Activated CD4-positive, alpha-beta T cell treated with anti-CD3 and anti-CD28 coated beads, Interleukin-2, amount 50 U/mL, for 24 hours (primary cell): ENCODE measurements around the gene TTLL5.

ENCODE experiments used
- DNase-seq, 2 donors: peaks; one replicate each; pipeline ENCODE4 v3.0.0-alpha.2; 2020; ENCODE audit warnings: low read depth in 1 of 2, low spot score in 1 of 2

TTLL5 gene

DNA sequence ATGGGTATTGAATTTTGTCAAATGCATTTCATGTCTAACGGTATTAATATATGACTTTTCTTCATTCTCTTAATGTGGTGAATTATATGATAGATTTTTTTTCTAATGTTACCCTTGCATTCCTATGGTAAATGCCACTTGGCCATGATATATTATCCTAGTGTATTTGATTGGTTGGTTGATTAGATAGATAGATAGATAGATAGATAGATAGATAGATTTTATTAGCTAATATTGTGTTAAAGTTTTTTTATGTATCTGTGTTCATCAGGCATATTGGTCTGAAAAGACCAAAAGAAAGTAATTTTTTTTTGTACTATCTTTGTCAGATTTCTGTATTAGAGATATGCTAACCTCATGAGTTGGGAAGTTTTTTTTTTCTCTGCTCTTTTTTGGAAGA lies 196.2 kb downstream of the TTLL5 start:
- DNase-seq: no peak

DNA sequence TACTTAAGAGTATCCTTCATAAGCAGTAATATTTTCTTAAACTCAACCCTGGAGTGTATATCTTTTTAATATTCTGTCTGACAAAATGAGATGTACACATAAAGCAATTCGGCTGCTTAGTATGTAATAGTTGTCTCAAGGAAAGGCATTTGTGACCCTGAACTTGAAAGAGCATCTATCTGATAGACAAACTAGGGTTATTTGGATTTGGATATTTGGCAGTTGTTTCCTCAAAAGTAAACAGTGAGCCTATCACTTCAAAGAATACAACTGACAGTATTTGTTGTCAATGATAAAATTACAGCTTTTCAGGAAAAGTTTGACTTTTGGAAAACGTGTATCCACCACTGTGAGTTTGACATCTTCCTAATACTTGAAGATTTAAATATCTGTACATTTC lies 197.3 kb downstream of the TTLL5 start:
- no peak for DNase-seq

GRCh38 chr14:75859746-75860145 lies 198.7 kb downstream of the TTLL5 start:
- DNase-seq: no peak

- no peak for DNase-seq
Measured at GRCh38 chr14:75860561-75861160, 199.6 kb downstream of the TTLL5 start.

DNA sequence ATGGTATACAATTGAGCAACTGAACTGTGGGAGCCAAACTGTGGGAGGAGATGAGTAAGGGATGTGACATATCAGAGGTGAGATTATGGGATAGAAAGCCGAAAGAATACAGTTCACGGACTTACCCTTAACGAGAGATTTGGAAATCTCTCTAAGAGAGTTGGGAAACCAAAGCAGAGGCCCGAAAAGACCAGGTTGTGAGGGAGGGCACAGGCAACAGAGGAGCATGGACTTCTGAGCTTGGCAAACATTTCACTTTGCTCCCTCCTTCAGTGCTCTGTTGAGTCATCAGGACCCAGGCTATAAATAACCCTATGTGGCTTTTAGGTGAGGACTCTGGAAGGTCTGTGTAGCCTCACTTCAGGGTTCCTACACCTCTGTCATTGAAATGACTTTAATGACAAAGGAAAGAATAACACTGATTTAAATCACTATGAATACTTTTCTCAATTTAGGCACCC lies 200.1 kb downstream of the TTLL5 start:
- no peak for DNase-seq

DNA sequence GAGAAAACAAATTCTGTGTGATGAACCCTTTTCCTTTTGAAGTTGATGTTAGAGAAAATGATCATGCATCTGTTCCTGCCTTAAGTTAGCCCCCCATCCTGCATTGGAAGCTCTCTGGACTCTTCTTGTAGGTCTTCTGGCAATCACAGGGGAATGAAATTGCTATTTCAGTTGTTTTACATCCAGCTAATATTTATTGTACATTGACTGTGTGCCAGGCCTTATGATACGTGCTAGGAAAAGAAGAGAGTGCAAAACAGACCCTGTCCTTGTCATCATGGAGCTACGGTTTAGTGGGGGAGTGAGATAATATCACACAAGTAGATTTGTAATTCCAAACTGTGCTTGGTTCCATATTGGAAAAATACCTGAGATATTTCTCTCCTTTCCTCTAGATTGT lies 202.2 kb downstream of the TTLL5 start:
- no peak for DNase-seq

- DNase-seq: no peak
Measured at GRCh38 chr14:75864352-75864751, 203.3 kb downstream of the TTLL5 start.

DNA sequence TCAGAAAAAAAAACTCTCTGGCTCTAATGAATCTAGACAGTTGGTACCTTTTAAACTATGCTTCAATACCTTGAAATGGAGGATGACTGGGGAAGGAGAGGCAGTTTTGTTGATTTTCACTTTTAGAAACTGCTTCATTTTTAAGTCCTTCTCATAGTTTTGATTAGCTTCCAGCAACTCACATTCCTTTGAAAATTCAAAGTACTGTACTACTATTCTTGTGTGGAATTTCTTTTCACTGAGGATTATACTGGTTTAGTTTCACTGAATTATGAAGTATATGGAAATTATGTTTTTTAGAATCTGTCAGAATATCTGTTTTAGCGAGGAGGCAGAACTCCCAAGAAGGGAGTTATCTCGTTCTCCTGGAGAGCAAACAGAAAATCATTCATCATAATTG lies 204.5 kb downstream of the TTLL5 start:
- no peak for DNase-seq

DNA sequence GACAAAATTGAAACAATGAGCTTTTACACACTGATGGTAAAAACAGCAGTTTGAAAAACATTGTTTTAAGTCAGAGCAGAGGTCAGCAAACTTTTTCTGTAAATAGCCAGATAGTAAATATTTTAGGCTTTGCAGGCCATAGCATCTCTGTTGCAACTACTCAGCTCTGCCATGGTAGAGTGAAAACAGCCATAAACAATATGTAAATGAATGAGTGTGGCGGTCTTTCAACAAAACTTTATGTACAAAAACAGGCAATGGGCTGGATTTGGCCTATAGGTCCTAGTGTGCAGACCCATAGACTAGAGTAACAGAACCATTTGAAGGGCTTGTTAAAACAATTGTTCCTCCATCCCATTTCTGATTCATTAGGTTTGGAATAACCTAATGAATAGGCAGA lies 205.9 kb downstream of the TTLL5 start:
- DNase-seq: no peak

GRCh38 chr14:75871181-75871880 lies 210.3 kb downstream of the TTLL5 start:
- DNase-seq: no peak

- no peak for DNase-seq
Measured at GRCh38 chr14:75875958-75876357, 214.9 kb downstream of the TTLL5 start.

- DNase-seq: no peak
Measured at GRCh38 chr14:75876530-75876929, 215.5 kb downstream of the TTLL5 start.

GRCh38 chr14:75877292-75877691 lies 216.2 kb downstream of the TTLL5 start:
- DNase-seq: no peak

DNA sequence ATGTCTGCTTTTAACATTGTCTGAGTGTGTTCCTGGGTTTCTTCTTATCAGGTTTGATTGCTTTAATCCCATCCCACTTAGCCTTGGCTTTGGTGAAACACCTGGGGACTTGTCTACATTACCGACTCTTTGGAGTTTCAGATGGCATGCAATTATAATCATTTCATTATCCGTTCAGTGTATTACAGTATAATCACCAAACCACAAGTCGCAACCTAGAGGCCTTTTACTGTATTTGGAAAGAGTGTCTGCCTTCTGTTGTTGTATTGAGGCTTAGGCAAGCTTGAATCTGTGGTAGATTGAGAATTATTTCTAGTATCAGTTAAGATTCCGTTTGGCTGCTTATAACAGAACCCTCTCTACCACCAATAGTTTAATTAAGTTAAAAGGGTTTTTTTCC lies 216.8 kb downstream of the TTLL5 start:
- no peak for DNase-seq

- no peak for DNase-seq
Measured at GRCh38 chr14:75879031-75879430, 218.0 kb downstream of the TTLL5 start.

GRCh38 chr14:75880512-75880911 lies 219.5 kb downstream of the TTLL5 start:
- no peak for DNase-seq

GRCh38 chr14:75881994-75882393 lies 220.9 kb downstream of the TTLL5 start:
- no peak for DNase-seq

DNA sequence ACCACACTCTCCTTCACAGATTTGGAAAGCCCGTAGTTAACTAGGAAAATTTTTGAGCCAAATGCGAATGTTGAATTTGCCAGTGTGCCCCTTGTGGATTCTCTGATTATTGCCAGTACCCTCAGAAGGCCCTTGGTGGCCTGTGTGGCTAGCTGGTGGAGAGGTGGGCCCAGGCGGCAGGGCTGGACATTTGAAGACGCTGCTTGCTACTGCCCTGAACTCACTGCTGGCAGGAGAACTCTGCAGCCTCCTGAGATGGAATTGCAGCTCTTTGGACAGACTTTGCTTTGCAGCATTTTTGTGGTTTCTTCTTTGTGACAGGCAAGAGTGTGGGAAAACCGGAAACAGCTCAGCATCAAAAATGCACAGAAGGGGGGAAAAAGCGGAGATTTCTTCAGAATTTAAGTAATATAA lies 223.2 kb downstream of the TTLL5 start:
- no peak for DNase-seq

DNA sequence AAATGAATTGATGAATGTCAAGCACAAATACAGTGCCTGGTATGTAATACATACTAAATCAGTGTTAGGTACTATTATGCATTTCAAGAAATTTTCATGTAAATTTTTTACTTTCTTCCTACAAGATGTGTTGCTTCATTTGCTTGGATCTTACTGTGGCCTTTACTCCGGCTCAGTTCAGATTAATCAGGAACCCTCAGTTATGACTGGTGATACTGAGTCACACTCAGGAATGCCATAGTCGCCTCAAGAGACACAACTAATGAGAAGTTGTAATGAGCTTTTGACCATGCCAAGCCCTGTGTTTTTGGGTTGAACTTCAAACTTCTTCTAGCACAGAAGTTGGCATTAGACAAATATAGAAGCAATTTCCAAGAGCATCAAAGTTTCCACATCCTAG lies 224.8 kb downstream of the TTLL5 start:
- DNase-seq: no peak

DNA sequence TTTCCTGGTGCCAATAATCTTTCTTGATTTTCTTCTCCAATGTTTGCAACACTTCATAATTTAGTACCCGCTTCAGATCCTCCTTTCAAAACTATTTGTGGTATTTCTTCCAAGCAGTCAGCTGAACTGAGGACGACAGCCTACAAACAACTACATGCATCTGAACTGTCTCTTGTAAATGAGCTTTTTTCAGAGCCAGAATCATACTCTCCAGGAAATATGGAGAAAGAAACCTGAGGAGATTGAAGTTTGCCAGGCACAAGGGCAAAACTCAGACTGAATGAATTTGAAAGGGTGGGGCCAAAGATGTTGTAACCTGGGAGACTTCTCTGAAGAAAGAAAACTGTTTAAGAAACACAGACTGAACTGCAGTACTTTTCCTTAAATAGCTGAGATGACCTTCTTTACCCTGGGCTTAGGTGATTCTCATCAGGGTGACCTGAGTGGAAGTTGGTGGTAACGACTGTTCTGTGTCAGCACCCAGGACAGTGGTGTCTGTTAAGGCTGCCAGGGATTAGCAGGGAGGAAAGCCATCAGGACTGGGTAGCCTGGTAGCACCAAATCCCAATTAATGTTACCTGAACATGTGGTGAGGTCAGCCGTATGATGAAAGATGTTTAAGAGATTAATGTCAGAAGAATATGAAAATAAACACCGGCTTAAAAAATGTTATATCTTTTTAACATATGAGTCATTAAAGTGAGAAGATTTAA lies 225.7 kb downstream of the TTLL5 start:
- no peak for DNase-seq

- no peak for DNase-seq
Measured at GRCh38 chr14:75888945-75889344, 227.9 kb downstream of the TTLL5 start.

- no peak for DNase-seq
Measured at GRCh38 chr14:75896341-75896740, 235.3 kb downstream of the TTLL5 start.
